Subcutaneous adipose tissue (tissue), 4 donors: ENCODE data around the gene RASL10A. TPM values are rescaled to one million over a fixed set of nuclear protein-coding genes. Genes with fewer than 3 reads are reported as not detected.

Experiments used
- total RNA-seq, 4 donors: library from RNA; depleted of rRNA; stranded (reverse); fragments of >200 nt; gene quantifications; one replicate each; pipeline ENCODE4 v1.1.0, GENCODE V29; 2016
- TF ChIP-seq, protein P1 (sequence below): fragments of 450-650 bp; IDR thresholded peaks from one replicate; pipeline ENCODE4 v1.5.1; 2016; ENCODE audit warnings: low read depth, mild to moderate bottlenecking, control low read depth, antibody characterized with exemption, moderate library complexity

The RASL10A gene
- total RNA-seq, 4 donors from 2014 or later: 0.38 to 2.2 (median 1.1) TPM

DNA sequence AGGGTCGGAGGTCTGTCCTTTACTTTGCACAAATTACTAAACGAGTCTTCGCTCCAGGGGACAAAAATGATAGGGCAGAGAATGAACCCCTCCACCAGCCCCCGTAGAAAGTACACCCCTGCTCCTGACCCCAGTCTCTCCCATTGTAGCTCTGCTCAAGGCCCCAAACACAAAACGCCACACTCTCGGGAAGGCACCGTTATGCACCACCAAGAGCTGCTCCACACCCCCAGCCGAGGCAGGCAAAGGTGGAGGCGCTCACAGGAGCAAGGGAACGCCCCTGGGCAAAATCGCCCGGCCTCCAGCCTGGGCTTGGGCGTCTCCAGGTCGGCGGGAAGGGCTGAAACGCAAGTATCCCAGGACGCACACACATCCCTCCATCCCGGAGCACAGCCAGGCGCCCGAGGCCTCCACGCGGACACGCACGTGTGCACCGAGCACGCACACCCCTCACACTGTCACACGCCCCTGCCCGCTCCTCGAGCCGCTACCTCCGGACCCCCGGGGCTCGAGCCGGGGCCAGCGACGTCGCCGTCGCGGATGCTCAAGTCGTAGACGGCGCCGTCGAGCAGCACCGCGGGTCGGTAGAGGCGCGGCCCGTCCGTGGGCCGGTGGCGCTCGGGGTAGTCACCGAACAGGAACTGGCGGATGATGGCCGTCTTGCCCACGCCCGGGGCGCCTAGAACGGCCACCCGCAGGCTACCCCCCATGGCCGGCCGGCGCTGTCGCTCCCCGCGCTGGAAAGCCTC is 786 bp downstream of the RASL10A start:
- TF ChIP-seq, protein P1, sequence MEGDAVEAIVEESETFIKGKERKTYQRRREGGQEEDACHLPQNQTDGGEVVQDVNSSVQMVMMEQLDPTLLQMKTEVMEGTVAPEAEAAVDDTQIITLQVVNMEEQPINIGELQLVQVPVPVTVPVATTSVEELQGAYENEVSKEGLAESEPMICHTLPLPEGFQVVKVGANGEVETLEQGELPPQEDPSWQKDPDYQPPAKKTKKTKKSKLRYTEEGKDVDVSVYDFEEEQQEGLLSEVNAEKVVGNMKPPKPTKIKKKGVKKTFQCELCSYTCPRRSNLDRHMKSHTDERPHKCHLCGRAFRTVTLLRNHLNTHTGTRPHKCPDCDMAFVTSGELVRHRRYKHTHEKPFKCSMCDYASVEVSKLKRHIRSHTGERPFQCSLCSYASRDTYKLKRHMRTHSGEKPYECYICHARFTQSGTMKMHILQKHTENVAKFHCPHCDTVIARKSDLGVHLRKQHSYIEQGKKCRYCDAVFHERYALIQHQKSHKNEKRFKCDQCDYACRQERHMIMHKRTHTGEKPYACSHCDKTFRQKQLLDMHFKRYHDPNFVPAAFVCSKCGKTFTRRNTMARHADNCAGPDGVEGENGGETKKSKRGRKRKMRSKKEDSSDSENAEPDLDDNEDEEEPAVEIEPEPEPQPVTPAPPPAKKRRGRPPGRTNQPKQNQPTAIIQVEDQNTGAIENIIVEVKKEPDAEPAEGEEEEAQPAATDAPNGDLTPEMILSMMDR: no peak

DNA sequence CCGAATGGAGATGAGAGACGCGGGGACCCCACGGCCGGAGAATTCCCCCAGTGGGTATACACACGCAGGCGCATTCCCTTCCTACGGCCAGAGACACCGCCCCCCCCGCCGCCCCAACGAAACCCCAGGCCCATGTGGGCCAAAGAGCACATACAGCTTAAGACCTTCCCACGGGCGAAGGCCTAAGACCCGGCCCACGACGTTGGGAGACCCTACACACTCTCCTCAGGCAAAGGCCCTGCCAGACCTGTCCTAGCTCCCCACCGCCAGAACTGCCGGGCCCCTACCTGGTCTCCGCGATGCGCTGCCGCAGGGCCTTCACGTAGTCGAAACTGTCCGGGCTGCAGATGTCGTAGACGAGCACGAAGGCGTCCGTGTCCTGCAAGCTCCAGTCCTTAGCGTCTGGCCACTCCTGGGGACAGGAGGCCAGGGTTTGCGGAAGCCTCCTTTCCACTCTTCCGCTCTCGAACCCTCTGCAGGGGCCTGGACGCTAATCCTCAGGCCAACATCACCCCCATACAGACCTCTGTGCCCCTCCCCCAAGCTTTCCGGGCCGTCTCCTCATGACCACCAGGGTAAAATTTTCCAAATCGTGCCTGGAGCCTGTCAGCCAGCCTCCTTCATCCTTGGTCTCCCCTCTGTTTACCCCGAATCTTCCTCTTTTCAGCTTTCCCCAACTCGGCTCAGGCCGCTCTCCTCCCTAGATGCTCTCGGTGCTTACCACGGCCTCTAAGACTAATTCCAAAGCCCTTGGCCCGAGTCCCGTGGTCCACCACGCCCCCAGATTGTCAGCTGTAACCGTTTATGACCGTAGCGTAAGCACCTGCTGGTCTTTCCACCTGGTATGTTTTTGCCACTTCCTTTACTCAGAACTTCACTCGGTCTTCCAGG is 1.7 kb downstream of the RASL10A start:
- TF ChIP-seq, protein P1: no peak

DNA sequence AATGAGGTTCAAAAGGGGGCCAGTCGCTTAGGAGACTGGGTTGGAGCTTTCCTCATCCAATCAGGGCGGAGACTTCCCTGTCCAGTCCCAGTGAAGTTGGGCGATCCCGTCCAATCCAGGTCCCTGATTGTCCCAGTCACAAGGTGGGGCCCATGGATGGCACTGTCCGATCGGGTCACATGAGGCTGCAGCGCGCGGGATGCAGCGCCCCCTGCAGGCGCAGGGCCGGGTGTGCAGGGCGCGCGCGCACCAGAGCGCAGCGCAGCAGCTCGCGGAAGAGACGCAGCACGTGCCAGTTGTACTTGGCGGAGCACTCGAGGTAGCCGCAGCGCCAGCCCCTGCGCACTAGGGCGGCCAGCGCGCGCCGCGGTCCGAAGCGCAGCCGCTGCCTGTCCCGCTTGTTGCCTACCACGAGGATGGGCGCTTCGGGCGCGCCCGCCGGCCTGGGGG is 2.3 kb downstream of the RASL10A start:
- TF ChIP-seq, protein P1: no peak

DNA sequence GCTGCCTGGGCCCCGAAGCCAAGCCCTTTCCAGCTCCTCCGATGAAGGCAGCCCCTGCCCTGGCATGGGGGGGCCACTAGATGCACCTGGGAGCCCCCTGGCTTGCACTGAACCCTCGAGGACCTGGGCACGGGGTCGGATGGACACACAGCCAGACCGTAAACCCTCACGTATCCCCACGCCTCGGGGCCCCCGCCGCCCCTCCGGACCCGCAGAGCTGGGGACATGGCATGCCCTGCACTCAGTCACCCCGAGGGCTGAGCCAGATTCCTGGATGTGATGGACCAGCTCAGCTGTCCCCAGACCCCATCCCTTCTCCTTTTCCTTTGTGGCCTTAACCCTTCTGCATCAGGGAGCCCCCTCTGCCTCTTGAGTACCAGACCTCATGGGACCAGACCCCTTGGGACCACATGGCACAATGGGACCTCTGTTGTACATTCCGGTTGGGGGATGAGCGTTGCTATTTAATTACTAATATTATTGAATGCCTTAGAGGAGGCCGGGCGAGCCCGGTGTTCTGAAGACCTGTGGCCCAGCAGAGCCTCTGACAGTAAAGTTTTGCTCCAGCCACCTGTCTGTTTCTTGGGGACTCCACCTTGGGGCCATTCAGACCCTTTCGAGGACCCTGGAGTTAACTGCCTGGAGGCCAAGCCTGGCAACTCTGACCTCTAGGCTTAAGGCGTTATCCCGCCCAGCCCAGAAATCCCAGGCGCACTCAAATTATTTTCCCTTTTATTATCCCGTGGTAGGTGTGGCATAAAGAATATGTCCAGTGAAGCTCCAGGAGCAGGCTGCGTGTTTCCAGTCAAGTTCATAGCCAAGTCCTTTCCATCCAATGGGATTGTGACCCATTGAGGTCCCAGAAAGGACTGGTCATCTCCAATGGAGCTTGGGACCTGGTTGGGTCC is 3.0 kb downstream of the RASL10A start:
- TF ChIP-seq, protein P1: no peak

DNA sequence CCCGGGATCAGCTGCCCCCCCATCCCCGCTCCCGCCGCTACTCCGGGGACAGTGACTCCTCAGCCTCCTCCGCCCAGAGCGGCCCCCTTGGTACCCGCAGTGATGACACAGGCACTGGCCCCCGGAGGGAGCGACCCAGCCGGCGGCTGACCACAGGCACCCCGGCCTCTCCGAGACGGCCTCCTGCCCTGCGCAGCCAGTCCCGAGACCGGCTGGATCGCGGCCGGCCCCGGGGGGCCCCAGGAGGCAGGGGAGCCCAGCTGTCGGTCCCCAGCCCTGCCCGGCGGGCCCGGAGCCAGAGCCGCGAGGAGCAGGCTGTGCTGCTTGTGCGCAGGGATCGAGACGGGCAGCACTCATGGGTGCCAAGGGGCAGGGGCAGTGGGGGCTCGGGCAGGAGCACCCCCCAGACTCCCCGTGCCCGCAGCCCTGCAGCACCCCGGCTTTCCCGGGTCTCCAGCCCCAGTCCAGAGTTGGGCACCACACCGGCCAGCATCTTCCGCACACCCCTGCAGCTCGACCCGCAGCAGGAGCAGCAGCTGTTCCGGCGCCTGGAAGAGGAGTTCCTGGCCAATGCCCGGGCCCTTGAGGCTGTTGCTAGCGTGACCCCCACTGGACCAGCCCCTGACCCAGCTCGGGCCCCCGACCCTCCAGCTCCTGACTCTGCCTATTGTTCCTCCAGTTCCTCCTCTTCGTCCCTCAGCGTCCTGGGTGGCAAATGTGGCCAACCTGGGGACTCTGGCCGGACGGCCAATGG is 3.9 kb downstream of the RASL10A start:
- TF ChIP-seq, protein P1: no peak

DNA sequence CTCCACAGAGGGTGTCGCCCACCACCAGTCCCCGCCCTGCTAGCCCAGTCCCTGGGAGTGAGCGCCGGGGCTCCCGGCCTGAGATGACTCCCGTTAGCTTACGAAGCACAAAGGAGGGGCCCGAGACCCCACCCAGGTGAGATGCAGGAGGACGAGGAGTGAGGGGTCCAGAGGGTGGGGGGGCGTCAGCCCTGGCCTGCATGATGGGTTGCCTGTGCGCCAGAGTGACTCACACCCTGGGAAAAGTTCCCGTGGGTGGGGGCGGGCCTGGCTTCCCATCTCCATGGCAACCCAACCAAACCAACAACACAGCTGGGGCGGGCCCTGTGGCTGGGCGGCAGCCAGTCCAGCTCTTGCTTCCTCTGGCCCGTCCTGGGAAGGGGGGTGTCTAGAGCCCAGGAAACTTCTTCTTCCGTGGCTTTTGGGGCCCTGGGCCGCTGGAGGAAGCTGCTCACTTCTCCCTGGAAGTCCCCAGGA is 4.6 kb downstream of the RASL10A start:
- TF ChIP-seq, protein P1: no peak
